Measurements from ENCODE around the gene IL19. TPM values are rescaled to one million over a fixed set of nuclear protein-coding genes. Genes with fewer than 3 reads are reported as not detected.
"Not testable (repeated sequence)": the region's sequence is repeated elsewhere in the genome, so short reads cannot be mapped to it uniquely, and the experiment has no call there.

The IL19 gene
- total RNA-seq, 1 experiment from 2014 or later, result not detected

- CTCF ChIA-PET, result interaction anchor here (0.6 to 2.3 kb wide), 12 partner anchors 9 to 216 kb away, joined by 3 to 11 read pairs (median 4); partner anchors contain the start of gene IL19
- POLR2A ChIA-PET, result interaction anchor here (0.8 to 1.5 kb wide), 4 partner anchors 8 to 125 kb away, joined by 3 to 5 read pairs (median 4); partner anchors contain the start of gene IL19
- TF ChIP-seq CTCF (IDR thresholded peaks at IDR 0.05; ENCODE audit: unreplicated experiment), result no peak
- H3K4me1 Mint-ChIP-seq (ENCODE audit: insufficient read depth, unreplicated experiment), result no peaks in the 10 kb centered on the region
- no TSS peak for BruUV-seq (replicated peaks)
- no peak overlapping the region for H3K4me3 Mint-ChIP-seq (ENCODE audit: unreplicated experiment)
- H3K27ac Mint-ChIP-seq (ENCODE audit: low read depth, unreplicated experiment), result no peak overlapping the region
- intact Hi-C loops (cut with micrococcal nuclease), result no loop called here
- peaks cover 19% of the 10 kb centered on the region for H3K27me3 Mint-ChIP-seq (ENCODE audit: insufficient read depth, unreplicated experiment)
- no peak for DNase-seq (ENCODE audit: unreplicated experiment)
- peaks cover 4% of the 10 kb centered on the region for H3K9me3 Mint-ChIP-seq (ENCODE audit: unreplicated experiment)
- no peaks in the 10 kb centered on the region for H3K36me3 Mint-ChIP-seq (ENCODE audit: insufficient read depth, unreplicated experiment)
Observed at GRCh38 chr1:206760590-206760989, 10.0 kb upstream of the IL19 start.

GRCh38 chr1:206761159-206761768 is 9.3 kb upstream of the IL19 start:
- DNase-seq (ENCODE audit: unreplicated experiment), result no peak
- CTCF ChIA-PET, result interaction anchor here (0.5 to 2.3 kb wide), 16 partner anchors 8 to 217 kb away, joined by 3 to 11 read pairs (median 3); partner anchors contain the start of gene IL19
- no TSS peak for BruUV-seq (replicated peaks)
- Mint-ChIP-seq H3K4me3 (ENCODE audit: unreplicated experiment) (no peak overlapping the region), H3K4me1 (ENCODE audit: insufficient read depth, unreplicated experiment) (no peaks in the 10 kb centered on the region), H3K9me3 (ENCODE audit: unreplicated experiment) (peaks cover 4% of the 10 kb centered on the region), H3K27ac (ENCODE audit: low read depth, unreplicated experiment) (no peak overlapping the region), H3K36me3 (ENCODE audit: insufficient read depth, unreplicated experiment) (no peaks in the 10 kb centered on the region), H3K27me3 (ENCODE audit: insufficient read depth, unreplicated experiment) (peaks cover 19% of the 10 kb centered on the region)
- no peak for TF ChIP-seq CTCF (IDR thresholded peaks at IDR 0.05; ENCODE audit: unreplicated experiment)
- intact Hi-C loops (cut with micrococcal nuclease), result no loop called here
- POLR2A ChIA-PET, result interaction anchor here (0.8 to 1.5 kb wide), 5 partner anchors 8 to 125 kb away, joined by 3 to 5 read pairs (median 4); partner anchors contain the start of gene IL19

- BruUV-seq (replicated peaks); H3K4me1 Mint-ChIP-seq (ENCODE audit: insufficient read depth, unreplicated experiment); H3K4me3 Mint-ChIP-seq (ENCODE audit: unreplicated experiment); H3K9me3 Mint-ChIP-seq (ENCODE audit: unreplicated experiment); H3K27ac Mint-ChIP-seq (ENCODE audit: low read depth, unreplicated experiment); intact Hi-C loops (cut with micrococcal nuclease); H3K36me3 Mint-ChIP-seq (ENCODE audit: insufficient read depth, unreplicated experiment); DNase-seq (ENCODE audit: unreplicated experiment): not testable (repeated sequence)
- POLR2A ChIA-PET, result interaction anchor here (1.4 kb wide), 1 partner anchor 14 kb away, joined by 4 read pairs; no protein-coding TSS in a partner anchor
- CTCF ChIA-PET, result interaction anchor here (1.0 to 1.1 kb wide), 2 partner anchors 45 to 48 kb away, joined by 3 to 4 read pairs; no protein-coding TSS in a partner anchor
- peaks cover 19% of the 10 kb centered on the region for H3K27me3 Mint-ChIP-seq (ENCODE audit: insufficient read depth, unreplicated experiment)
Observed at GRCh38 chr1:206762741-206763364, 7.7 kb upstream of the IL19 start.

- H3K4me1 Mint-ChIP-seq (ENCODE audit: insufficient read depth, unreplicated experiment); H3K4me3 Mint-ChIP-seq (ENCODE audit: unreplicated experiment); H3K36me3 Mint-ChIP-seq (ENCODE audit: insufficient read depth, unreplicated experiment); DNase-seq (ENCODE audit: unreplicated experiment); H3K27ac Mint-ChIP-seq (ENCODE audit: low read depth, unreplicated experiment); BruUV-seq (replicated peaks); H3K9me3 Mint-ChIP-seq (ENCODE audit: unreplicated experiment); intact Hi-C loops (cut with micrococcal nuclease): not testable (repeated sequence)
- POLR2A ChIA-PET, result interaction anchor here (0.6 to 3.6 kb wide), 6 partner anchors 10 to 287 kb away, joined by 3 to 9 read pairs (median 4); partner anchors contain the start of gene PFKFB2
- CTCF ChIA-PET, result interaction anchor here (0.6 to 6.9 kb wide), 15 partner anchors 11 to 890 kb away, joined by 3 to 28 read pairs (median 4); partner anchors contain the start of gene IL20
- peaks cover 26% of the 10 kb centered on the region for H3K27me3 Mint-ChIP-seq (ENCODE audit: insufficient read depth, unreplicated experiment)
Observed at GRCh38 chr1:206765771-206766170, 4.8 kb upstream of the IL19 start.
